Body of pancreas (tissue), 4 donors: Measurements from ENCODE around the gene NDUFB8.

ENCODE experiments used
- POLR2A ChIP-seq, 3 donors: fragments of 450-650 bp; IDR thresholded peaks; one replicate each; pipeline ENCODE4 v1.6.1; 2016; ENCODE audit warnings: antibody characterized with exemption in 3 of 3, mild to moderate bottlenecking in 2 of 3
- TF ChIP-seq, protein P1 (sequence below), 7 experiments: fragments of 450-650 bp in 4 of 7; fragments of 200-600 bp in 3 of 7; sonication (generic) in 3 of 7; IDR thresholded peaks; one replicate each; pipeline ENCODE4 v1.5.1; 2016 to 2019; ENCODE audit warnings: antibody characterized with exemption in 7 of 7

DNA sequence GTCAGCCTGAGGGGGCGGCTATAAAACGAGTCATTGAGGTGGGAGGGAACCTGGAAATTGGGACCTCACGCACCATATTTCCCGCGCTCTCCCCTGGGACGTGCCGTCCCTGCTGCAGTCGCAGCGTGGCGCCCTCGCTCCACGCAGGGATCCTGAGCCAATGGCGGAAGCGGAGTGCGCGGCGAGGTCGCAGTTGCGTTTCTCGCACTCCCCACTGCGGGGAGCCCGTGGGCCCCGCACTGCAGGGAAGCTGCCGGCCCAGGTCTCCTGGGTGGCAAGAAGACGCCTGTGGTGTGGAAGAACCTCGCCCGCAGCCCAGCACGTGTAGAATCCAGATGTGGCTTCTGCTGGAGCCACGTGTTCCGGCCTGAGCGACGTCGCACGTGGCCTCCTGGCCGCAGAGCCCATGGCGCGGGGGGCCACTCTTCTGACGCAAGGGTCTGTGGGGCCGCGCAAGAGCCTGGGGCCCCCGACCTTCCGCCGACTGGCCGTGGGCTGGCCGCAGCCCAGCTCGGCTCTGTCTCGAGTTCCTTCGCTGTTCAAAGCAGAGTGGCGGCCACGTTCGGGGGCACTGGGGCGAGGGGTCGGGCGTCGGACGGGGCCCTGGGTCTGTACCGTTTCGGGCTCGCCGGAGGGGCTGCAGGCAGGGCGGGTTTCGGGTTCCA lies 32.5 kb upstream of the NDUFB8 start:
- TF ChIP-seq, protein P1, sequence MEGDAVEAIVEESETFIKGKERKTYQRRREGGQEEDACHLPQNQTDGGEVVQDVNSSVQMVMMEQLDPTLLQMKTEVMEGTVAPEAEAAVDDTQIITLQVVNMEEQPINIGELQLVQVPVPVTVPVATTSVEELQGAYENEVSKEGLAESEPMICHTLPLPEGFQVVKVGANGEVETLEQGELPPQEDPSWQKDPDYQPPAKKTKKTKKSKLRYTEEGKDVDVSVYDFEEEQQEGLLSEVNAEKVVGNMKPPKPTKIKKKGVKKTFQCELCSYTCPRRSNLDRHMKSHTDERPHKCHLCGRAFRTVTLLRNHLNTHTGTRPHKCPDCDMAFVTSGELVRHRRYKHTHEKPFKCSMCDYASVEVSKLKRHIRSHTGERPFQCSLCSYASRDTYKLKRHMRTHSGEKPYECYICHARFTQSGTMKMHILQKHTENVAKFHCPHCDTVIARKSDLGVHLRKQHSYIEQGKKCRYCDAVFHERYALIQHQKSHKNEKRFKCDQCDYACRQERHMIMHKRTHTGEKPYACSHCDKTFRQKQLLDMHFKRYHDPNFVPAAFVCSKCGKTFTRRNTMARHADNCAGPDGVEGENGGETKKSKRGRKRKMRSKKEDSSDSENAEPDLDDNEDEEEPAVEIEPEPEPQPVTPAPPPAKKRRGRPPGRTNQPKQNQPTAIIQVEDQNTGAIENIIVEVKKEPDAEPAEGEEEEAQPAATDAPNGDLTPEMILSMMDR (IDR thresholded peaks at IDR 0.05) = peak; percentile 95 to 99 (median 96)
- no peak for TF ChIP-seq POLR2A (IDR thresholded peaks at IDR 0.05)
